ENCODE measurements around the gene TSEN2. TPM values are rescaled to one million over a fixed set of nuclear protein-coding genes. Genes with fewer than 3 reads are reported as not detected.

TSEN2 gene
- total RNA-seq, 1 donor from 2014 or later: 28.1 TPM

DNA sequence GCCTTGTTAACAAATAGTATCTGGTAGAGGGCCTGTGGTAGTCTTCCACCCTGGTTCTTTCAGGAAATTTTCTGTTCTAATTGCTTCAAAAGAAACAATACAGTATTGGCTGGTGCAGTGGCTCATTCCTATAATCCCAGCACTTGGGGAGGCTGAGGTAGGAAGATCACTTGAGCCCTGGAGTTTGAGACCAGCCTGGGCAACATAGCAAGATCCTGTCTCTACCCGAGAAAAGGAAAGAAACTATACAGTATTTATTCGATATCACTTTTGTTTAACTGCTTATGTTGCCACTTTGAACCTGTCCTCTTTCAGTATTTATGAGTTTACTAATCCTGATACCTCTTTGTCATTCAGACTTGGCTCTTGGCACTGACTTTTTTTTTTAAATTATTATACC, 77.1 kb downstream of the TSEN2 start:
- peaks cover 59% of the 10 kb centered on the region for H3K4me1 Mint-ChIP-seq
- no peaks in the 10 kb centered on the region for H3K9me3 Mint-ChIP-seq
- no peak overlapping the region for H3K4me3 Mint-ChIP-seq
- H3K27me3 Mint-ChIP-seq (ENCODE audit: low read depth): no peaks in the 10 kb centered on the region
- peaks cover 4% of the 10 kb centered on the region for H3K36me3 Mint-ChIP-seq (ENCODE audit: low read depth)
- no peak overlapping the region for H3K27ac Mint-ChIP-seq (ENCODE audit: unreplicated experiment)
- DNase-seq (ENCODE audit: low read depth, low spot score): no peak
- TF ChIP-seq, protein P1, sequence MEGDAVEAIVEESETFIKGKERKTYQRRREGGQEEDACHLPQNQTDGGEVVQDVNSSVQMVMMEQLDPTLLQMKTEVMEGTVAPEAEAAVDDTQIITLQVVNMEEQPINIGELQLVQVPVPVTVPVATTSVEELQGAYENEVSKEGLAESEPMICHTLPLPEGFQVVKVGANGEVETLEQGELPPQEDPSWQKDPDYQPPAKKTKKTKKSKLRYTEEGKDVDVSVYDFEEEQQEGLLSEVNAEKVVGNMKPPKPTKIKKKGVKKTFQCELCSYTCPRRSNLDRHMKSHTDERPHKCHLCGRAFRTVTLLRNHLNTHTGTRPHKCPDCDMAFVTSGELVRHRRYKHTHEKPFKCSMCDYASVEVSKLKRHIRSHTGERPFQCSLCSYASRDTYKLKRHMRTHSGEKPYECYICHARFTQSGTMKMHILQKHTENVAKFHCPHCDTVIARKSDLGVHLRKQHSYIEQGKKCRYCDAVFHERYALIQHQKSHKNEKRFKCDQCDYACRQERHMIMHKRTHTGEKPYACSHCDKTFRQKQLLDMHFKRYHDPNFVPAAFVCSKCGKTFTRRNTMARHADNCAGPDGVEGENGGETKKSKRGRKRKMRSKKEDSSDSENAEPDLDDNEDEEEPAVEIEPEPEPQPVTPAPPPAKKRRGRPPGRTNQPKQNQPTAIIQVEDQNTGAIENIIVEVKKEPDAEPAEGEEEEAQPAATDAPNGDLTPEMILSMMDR (conservative IDR thresholded peaks at IDR 0.05): no peak

DNA sequence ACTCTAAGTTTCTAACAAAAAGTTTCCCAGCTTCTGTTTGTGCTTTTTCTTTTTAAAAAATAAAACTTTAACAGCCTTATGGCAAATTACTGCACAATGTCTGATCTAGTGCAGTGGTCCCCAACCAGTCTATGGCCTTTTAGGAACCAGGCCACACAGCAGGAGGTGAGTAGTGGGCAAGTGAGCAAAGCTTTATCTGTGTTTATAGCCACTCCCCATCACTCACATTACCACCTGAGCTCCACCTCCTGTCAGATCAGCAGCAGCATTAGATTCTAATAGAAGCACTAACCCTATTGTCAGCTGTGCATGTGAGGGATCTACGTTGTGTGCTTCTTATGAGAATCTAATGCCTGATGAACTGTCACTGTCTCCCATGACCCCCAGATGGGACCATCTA, 78.2 kb downstream of the TSEN2 start:
- Mint-ChIP-seq H3K4me3 (peak overlapping the region; percentile 58), H3K9me3 (no peaks in the 10 kb centered on the region), H3K27ac (ENCODE audit: unreplicated experiment) (no peak overlapping the region), H3K4me1 (peaks cover 55% of the 10 kb centered on the region), H3K27me3 (ENCODE audit: low read depth) (no peaks in the 10 kb centered on the region), H3K36me3 (ENCODE audit: low read depth) (peaks cover 4% of the 10 kb centered on the region)
- no peak for DNase-seq (ENCODE audit: low read depth, low spot score)
- TF ChIP-seq, protein P1 (conservative IDR thresholded peaks at IDR 0.05): no peak

DNA sequence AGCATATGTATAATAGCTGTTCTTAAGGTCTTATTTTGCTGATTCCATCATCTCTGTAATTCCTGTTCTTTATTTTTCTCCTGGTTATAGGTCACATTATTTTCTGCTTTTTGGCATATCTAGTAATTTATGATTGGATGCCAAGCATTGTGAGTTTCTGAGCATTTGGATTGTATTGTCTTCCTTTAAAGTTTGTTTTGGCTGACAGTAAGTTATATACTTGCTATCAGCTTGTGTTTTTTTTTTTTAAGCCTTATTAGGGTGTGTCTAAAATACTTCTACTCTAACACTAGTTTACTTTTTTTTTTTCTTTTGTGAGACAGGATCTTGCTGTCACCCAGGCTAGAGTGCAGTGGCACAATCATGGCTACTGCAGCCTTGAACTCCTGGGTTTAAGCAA, 82.7 kb downstream of the TSEN2 start:
- H3K36me3 Mint-ChIP-seq (ENCODE audit: low read depth): peaks cover 13% of the 10 kb centered on the region
- no peaks in the 10 kb centered on the region for H3K27me3 Mint-ChIP-seq (ENCODE audit: low read depth)
- peaks cover 32% of the 10 kb centered on the region for H3K4me1 Mint-ChIP-seq
- TF ChIP-seq, protein P1 (conservative IDR thresholded peaks at IDR 0.05): no peak
- no peak overlapping the region for H3K4me3 Mint-ChIP-seq
- no peak overlapping the region for H3K27ac Mint-ChIP-seq (ENCODE audit: unreplicated experiment)
- DNase-seq (ENCODE audit: low read depth, low spot score): no peak
- H3K9me3 Mint-ChIP-seq: no peaks in the 10 kb centered on the region

DNA sequence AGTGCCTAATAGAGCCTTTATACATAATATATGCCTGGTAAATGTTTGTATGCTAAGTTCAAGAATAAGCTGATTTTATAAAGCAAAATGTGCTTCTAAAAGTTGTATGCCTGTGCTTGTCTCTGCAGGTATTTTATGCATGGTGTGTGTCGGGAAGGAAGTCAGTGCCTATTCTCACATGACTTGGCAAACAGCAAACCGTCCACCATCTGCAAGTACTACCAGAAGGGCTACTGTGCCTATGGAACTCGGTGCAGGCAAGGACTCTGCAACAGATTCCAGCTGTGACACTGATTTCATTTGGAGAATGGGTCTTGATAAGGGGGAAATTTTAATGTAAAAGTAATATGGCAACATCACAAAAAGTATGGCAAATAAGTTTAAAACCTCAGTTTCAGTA, 84.5 kb downstream of the TSEN2 start:
- H3K4me1 Mint-ChIP-seq: peaks cover 18% of the 10 kb centered on the region
- no peaks in the 10 kb centered on the region for H3K27me3 Mint-ChIP-seq (ENCODE audit: low read depth)
- no peak overlapping the region for H3K4me3 Mint-ChIP-seq
- no peak for DNase-seq (ENCODE audit: low read depth, low spot score)
- no peaks in the 10 kb centered on the region for H3K9me3 Mint-ChIP-seq
- peaks cover 19% of the 10 kb centered on the region for H3K36me3 Mint-ChIP-seq (ENCODE audit: low read depth)
- no peak overlapping the region for H3K27ac Mint-ChIP-seq (ENCODE audit: unreplicated experiment)
- TF ChIP-seq, protein P1 (conservative IDR thresholded peaks at IDR 0.05): no peak

DNA sequence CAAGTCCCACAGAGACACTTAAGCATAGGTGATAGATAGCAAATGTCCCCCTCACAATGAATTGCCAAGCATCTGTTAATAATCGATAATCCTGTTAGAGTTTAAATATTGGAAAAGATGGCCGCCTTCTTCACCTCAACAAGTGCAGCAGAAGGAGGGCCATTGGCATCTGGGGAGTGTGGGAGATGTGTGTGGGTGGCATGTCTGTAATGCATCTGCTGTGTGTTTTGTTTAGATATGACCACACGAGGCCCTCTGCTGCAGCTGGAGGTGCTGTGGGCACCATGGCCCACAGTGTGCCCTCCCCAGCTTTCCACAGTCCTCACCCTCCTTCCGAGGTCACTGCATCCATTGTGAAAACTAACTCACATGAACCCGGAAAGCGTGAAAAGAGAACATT, 85.6 kb downstream of the TSEN2 start:
- TF ChIP-seq, protein P1 (conservative IDR thresholded peaks at IDR 0.05): no peak
- H3K4me1 Mint-ChIP-seq: peaks cover 13% of the 10 kb centered on the region
- peak overlapping the region; percentile 46 for H3K27ac Mint-ChIP-seq (ENCODE audit: unreplicated experiment)
- H3K36me3 Mint-ChIP-seq (ENCODE audit: low read depth): peaks cover 19% of the 10 kb centered on the region
- no peaks in the 10 kb centered on the region for H3K27me3 Mint-ChIP-seq (ENCODE audit: low read depth)
- H3K9me3 Mint-ChIP-seq: no peaks in the 10 kb centered on the region
- no peak overlapping the region for H3K4me3 Mint-ChIP-seq
- DNase-seq (ENCODE audit: low read depth, low spot score): no peak

DNA sequence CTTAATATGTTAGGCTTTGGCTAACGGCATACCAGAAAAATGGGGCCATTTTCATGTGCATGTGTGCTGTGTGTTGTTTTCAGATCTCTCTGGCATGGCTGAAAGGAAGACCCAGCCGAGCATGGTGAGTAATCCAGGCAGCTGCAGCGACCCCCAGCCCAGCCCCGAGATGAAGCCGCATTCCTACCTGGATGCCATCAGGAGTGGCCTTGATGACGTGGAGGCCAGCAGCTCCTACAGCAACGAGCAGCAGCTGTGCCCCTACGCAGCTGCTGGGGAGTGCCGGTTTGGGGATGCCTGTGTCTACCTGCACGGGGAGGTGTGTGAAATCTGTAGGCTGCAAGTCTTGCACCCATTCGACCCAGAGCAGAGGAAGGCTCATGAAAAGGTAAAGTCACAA, 87.7 kb downstream of the TSEN2 start:
- Mint-ChIP-seq H3K4me3 (no peak overlapping the region), H3K9me3 (no peaks in the 10 kb centered on the region), H3K27ac (ENCODE audit: unreplicated experiment) (no peak overlapping the region), H3K36me3 (ENCODE audit: low read depth) (peaks cover 26% of the 10 kb centered on the region), H3K4me1 (peaks cover 17% of the 10 kb centered on the region), H3K27me3 (ENCODE audit: low read depth) (no peaks in the 10 kb centered on the region)
- TF ChIP-seq, protein P1 (conservative IDR thresholded peaks at IDR 0.05): no peak
- DNase-seq (ENCODE audit: low read depth, low spot score): no peak
